ENCODE results near the gene SMC6. TPM values are rescaled to one million over a fixed set of nuclear protein-coding genes. Genes with fewer than 3 reads are reported as not detected.

SMC6 gene
- total and polyA plus RNA-seq, 9 donors = 6.6 to 16.8 (median 12.3) TPM

- DNase-seq = no peak
- H3K4me3 ChIP-seq = no peak overlapping the region
- intact Hi-C loops (cut with DNase I) = no loop called here
- WGBS, 3 donors = 31 to 54% (median 35%) methylated on average over 6 of the region's 6 CpGs
- no peaks in the 10 kb centered on the region for H3K27me3 ChIP-seq
- no peak overlapping the region for H3K27ac ChIP-seq
- no peak for TF ChIP-seq CTCF (IDR thresholded peaks at IDR 0.05)
- TF ChIP-seq POLR2A (IDR thresholded peaks at IDR 0.05) = no peak
- TF ChIP-seq EP300 (IDR thresholded peaks at IDR 0.05) = no peak
- peaks cover 2% of the 10 kb centered on the region for H3K4me1 ChIP-seq (ENCODE audit: insufficient read depth)
- H3K36me3 ChIP-seq = no peaks in the 10 kb centered on the region
- H3K9me3 ChIP-seq = no peaks in the 10 kb centered on the region
These were observed 110.5 kb downstream of the SMC6 start for GRCh38 chr2:17643031-17643615.

DNA sequence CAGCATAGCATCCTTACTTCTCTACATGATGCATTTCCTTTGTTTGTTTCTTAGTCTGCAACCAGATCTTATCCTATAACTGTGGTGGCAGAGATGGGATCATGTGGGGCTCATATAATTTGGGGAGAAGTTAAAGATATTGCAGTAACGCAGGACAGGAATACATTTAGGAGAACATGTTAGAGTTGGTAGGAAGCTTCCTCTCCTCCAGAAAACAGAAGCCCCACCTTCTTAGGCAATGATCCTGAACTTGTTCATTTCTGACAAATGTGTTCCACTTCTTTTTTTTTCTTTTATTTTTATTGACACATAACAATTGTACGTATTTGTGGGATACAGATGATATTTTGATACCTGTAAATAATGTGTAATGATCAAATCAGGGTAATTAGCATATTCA, 113.2 kb downstream of the SMC6 start:
- Histone ChIP-seq H3K9me3 (no peaks in the 10 kb centered on the region), H3K4me1 (ENCODE audit: insufficient read depth) (peaks cover 5% of the 10 kb centered on the region), H3K27me3 (no peaks in the 10 kb centered on the region), H3K4me3 (no peak overlapping the region), H3K36me3 (no peaks in the 10 kb centered on the region), H3K27ac (no peak overlapping the region)
- DNase-seq = no peak
- WGBS, 3 donors = 89 to 96% (median 94%) methylated on average over 2 of the region's 2 CpGs
- TF ChIP-seq CTCF (IDR thresholded peaks at IDR 0.05) (no peak), POLR2A (IDR thresholded peaks at IDR 0.05) (no peak), EP300 (IDR thresholded peaks at IDR 0.05) (no peak)
- intact Hi-C loops (cut with DNase I) = no loop called here

- no peak overlapping the region for H3K4me3 ChIP-seq
- H3K9me3 ChIP-seq = no peaks in the 10 kb centered on the region
- no peak for TF ChIP-seq CTCF (IDR thresholded peaks at IDR 0.05)
- no peak for TF ChIP-seq EP300 (IDR thresholded peaks at IDR 0.05)
- no peak for TF ChIP-seq POLR2A (IDR thresholded peaks at IDR 0.05)
- WGBS, 3 donors = 92 to 94% (median 92%) methylated on average over 7 of the region's 7 CpGs
- DNase-seq = no peak
- H3K27me3 ChIP-seq = no peaks in the 10 kb centered on the region
- intact Hi-C loops (cut with DNase I) = no loop called here
- H3K27ac ChIP-seq = no peak overlapping the region
- H3K36me3 ChIP-seq = no peaks in the 10 kb centered on the region
- peaks cover 2% of the 10 kb centered on the region for H3K4me1 ChIP-seq (ENCODE audit: insufficient read depth)
These were observed 115.3 kb downstream of the SMC6 start for GRCh38 chr2:17638196-17638743.

GRCh38 chr2:17637131-17637906, 116.3 kb downstream of the SMC6 start:
- Histone ChIP-seq H3K36me3 (no peaks in the 10 kb centered on the region), H3K27me3 (no peaks in the 10 kb centered on the region), H3K4me3 (no peak overlapping the region), H3K27ac (no peak overlapping the region), H3K9me3 (no peaks in the 10 kb centered on the region), H3K4me1 (ENCODE audit: insufficient read depth) (peaks cover 2% of the 10 kb centered on the region)
- WGBS, 3 donors = 32 to 40% (median 38%) methylated on average over 8 of the region's 8 CpGs
- TF ChIP-seq EP300 (IDR thresholded peaks at IDR 0.05) (no peak), POLR2A (IDR thresholded peaks at IDR 0.05) (no peak), CTCF (IDR thresholded peaks at IDR 0.05) (no peak)
- intact Hi-C loops (cut with DNase I) = no loop called here
- DNase-seq = peak in 2 of 5 donors; percentile 32 to 54
